MG63 (cell line): ENCODE data around the gene LILRA6. TPM values are rescaled to one million over a fixed set of nuclear protein-coding genes. Genes with fewer than 3 reads are reported as not detected.
"Not testable (repeated sequence)": the region's sequence is repeated elsewhere in the genome, so short reads cannot be mapped to it uniquely, and the experiment has no call there.

Source experiments
- DNase-seq: peaks from one replicate; pipeline ENCODE4 v3.0.0-alpha.2; 2020
- H3K27me3 ChIP-seq: fragments of 250-450 bp; sonication (Bioruptor Pico); 2 replicates; pipeline ENCODE4 v1.5.1; 2020; ENCODE audit warnings: mild to moderate bottlenecking, moderate library complexity
- H3K36me3 ChIP-seq: fragments of 250-450 bp; sonication (Bioruptor Pico); 2 replicates; pipeline ENCODE4 v1.5.1; 2020; ENCODE audit warnings: mild to moderate bottlenecking, moderate library complexity
- H3K4me3 ChIP-seq: fragments of 250-450 bp; sonication (Bioruptor Pico); 2 replicates; pipeline ENCODE4 v1.5.1; 2020; ENCODE audit warnings: mild to moderate bottlenecking, moderate library complexity
- H3K9me3 ChIP-seq: fragments of 250-450 bp; sonication (Bioruptor Pico); 2 replicates; pipeline ENCODE4 v1.5.1; 2020; ENCODE audit warnings: mild to moderate bottlenecking, moderate library complexity
- total RNA-seq: library from RNA; depleted of rRNA; stranded (reverse); fragments of >200 nt; shearing (Covaris generic); gene quantifications from 2 replicates; pipeline ENCODE4 v1.2.3, GENCODE V29; 2014; ENCODE audit warnings: low replicate concordance

LILRA6 gene
- total RNA-seq, 1 experiment from 2014 or later: not detected

- DNase-seq: not testable (repeated sequence)
These were observed 20.6 kb downstream of the LILRA6 start for GRCh38 chr19:54221947-54222346.

GRCh38 chr19:54219702-54220101 lies 22.9 kb downstream of the LILRA6 start:
- not testable (repeated sequence) for H3K9me3 ChIP-seq, DNase-seq, H3K36me3 ChIP-seq, H3K4me3 ChIP-seq, H3K27me3 ChIP-seq

More at GRCh38 chr19:54221947-54222346, 20.6 kb downstream of the LILRA6 start:
- H3K4me3 ChIP-seq, H3K36me3 ChIP-seq, H3K9me3 ChIP-seq: not testable (repeated sequence)
- peaks cover 15% of the 10 kb centered on the region for H3K27me3 ChIP-seq

DNA sequence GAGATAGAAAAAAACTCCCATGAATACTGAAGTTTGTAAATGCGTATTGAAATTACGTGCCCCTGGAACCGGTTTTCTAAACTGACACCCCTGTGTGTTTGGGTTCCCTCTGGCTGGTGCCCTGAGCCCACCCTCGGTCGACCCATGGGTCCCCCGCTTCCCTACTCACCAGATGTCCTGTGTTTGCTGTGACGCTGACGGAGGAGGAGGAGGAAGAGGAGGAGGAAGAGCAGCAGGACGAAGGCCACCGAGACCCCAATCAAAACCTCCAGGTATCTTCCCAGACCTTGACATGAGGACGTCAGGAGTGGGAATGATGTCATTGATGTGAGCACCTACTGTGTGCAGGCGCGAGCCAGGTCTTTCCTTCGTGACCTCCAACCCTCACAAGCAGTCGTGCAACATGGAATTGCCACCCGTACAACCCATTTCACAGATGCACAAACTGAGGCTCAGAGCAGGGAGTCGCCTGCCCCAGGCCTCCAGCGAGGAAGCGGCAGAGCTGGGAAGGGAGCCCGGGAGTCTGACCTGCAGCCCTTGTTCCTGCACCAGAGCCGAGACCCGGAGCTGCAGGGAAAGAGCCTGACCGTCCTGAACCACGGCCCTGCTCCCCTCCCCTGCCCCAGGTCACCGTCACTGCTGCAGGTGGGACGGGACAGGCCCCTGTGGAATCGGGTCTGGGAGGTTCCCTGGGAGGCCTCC lies 23.5 kb downstream of the LILRA6 start:
- peaks cover 8% of the 10 kb centered on the region for H3K27me3 ChIP-seq
- H3K36me3 ChIP-seq: peaks cover 3% of the 10 kb centered on the region
- no peak overlapping the region for H3K4me3 ChIP-seq
- DNase-seq: no peak
- H3K9me3 ChIP-seq: no peaks in the 10 kb centered on the region

GRCh38 chr19:54218259-54218658 lies 24.3 kb downstream of the LILRA6 start:
- peaks cover 3% of the 10 kb centered on the region; the same call in 1 of the 2 replicates for H3K27me3 ChIP-seq
- peaks cover 3% of the 10 kb centered on the region for H3K36me3 ChIP-seq
- DNase-seq: no peak
- no peak overlapping the region for H3K4me3 ChIP-seq
- H3K9me3 ChIP-seq: no peaks in the 10 kb centered on the region

- DNase-seq, H3K9me3 ChIP-seq, H3K27me3 ChIP-seq, H3K4me3 ChIP-seq, H3K36me3 ChIP-seq: not testable (repeated sequence)
These were observed 24.9 kb downstream of the LILRA6 start for GRCh38 chr19:54217517-54218247.

DNA sequence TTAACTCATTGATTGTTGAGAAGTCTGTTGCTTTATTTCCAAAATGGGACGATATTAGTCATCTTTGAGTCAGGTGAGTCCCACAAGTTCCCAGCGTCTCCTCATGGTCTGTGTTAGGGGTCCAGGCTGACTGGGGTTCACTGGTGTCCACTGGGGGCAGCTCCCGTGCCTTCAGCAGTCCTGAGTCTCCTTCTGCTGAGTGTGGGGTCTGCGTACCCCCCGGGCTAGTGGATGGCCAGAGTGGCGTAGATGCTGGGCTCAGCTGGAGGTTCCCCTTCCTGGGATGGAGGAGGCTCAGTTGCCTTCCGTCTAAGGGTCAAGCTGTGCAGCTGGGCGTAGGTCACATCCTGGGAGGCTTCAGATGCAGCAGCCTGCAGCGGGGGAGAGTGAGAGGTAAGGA lies 25.7 kb downstream of the LILRA6 start:
- H3K36me3 ChIP-seq: peaks cover 9% of the 10 kb centered on the region
- no peak overlapping the region for H3K4me3 ChIP-seq
- no peak for DNase-seq
- no peaks in the 10 kb centered on the region for H3K27me3 ChIP-seq
- H3K9me3 ChIP-seq: no peaks in the 10 kb centered on the region

GRCh38 chr19:54214734-54215133 lies 27.9 kb downstream of the LILRA6 start:
- DNase-seq, H3K9me3 ChIP-seq, H3K4me3 ChIP-seq, H3K27me3 ChIP-seq: not testable (repeated sequence)
- H3K36me3 ChIP-seq: peaks cover 16% of the 10 kb centered on the region

GRCh38 chr19:54214217-54214616 lies 28.4 kb downstream of the LILRA6 start:
- H3K9me3 ChIP-seq, DNase-seq, H3K4me3 ChIP-seq, H3K27me3 ChIP-seq: not testable (repeated sequence)
- peaks cover 21% of the 10 kb centered on the region for H3K36me3 ChIP-seq

DNA sequence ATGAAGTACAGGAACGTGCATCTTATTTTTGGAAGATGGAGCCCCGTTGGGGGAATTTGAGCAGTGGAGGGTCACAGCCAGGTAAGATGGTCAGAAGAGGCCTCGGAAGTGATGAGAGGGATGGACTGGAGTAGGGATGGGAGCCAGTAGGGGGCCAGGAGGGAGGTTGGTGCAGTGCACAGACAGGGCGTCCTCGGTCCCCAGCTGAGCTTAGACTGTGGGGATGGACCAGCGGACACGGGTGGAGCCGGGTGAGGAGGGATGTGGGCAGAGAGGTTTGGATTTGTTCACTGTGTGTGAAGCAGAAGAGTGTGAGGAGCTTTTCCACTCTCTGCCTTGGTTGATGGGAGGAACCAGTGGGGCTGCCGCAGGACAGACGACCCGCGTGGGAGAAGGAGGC lies 31.4 kb downstream of the LILRA6 start:
- no peaks in the 10 kb centered on the region for H3K9me3 ChIP-seq
- DNase-seq: no peak
- no peaks in the 10 kb centered on the region for H3K27me3 ChIP-seq
- H3K4me3 ChIP-seq: no peak overlapping the region
- peaks cover 48% of the 10 kb centered on the region for H3K36me3 ChIP-seq

GRCh38 chr19:54209811-54210494 lies 32.6 kb downstream of the LILRA6 start:
- H3K36me3 ChIP-seq: peaks cover 61% of the 10 kb centered on the region
- peak; percentile 95 for DNase-seq
- no peaks in the 10 kb centered on the region for H3K9me3 ChIP-seq
- H3K4me3 ChIP-seq: no peak overlapping the region
- H3K27me3 ChIP-seq: no peaks in the 10 kb centered on the region

DNA sequence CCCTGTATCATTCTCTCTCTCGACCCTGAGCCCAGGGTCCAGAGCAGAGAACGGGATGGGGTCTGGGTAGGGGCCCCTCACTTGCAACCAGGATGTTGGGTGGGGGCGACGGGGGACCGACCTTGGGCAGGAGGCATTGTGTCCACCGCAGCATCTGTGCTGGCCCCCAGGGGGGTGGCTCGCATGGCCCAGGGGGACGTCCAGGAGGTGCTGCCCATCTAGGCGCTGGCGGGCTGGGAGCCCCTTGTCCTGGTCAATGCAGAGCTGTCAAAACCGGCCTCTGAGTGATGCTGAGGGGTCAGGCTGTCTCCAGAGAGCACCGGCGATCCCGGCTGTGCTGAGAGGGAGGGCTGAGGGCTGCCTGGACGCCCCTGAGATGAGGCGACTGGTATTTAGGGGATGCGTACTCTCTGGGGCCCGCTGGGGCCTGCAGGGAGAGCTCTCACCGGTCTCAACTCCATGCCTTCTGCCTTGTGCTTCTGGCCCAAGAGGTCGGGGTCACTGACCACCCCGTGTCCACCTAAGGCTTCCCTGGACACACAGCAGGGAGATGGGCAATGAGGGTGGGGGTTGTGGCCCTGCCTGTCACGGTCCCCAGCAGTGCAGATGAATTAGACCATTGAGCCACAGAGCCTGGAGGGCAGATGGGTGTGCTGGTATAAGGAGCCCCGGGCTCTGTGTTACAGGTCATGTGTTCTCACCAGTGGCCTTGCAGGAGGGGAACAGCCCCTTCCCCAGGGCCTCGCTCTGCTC lies 33.4 kb downstream of the LILRA6 start:
- H3K4me3 ChIP-seq: no peak overlapping the region
- H3K27me3 ChIP-seq: no peaks in the 10 kb centered on the region
- H3K36me3 ChIP-seq: peaks cover 68% of the 10 kb centered on the region
- H3K9me3 ChIP-seq: no peaks in the 10 kb centered on the region
- DNase-seq: peak; percentile 35

DNA sequence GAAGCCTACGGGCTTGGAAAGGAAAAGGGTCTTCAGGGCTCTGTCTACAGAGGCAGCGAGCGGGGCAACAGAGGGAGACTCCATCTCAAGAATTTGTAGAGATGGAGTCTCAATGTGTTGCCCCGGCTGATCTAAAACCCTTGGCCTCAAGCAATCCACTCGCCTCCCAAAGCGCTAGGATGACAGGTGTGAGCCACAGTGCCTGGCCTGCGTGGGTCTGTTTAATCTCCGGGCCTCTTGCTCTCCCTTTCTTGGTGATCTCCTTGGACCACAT lies 33.9 kb downstream of the LILRA6 start:
- H3K27me3 ChIP-seq: no peaks in the 10 kb centered on the region
- no peak overlapping the region for H3K4me3 ChIP-seq
- DNase-seq: no peak
- H3K36me3 ChIP-seq: peaks cover 73% of the 10 kb centered on the region
- no peaks in the 10 kb centered on the region for H3K9me3 ChIP-seq

- peaks cover 79% of the 10 kb centered on the region for H3K36me3 ChIP-seq
- no peak overlapping the region for H3K4me3 ChIP-seq
- H3K27me3 ChIP-seq: no peaks in the 10 kb centered on the region
- H3K9me3 ChIP-seq: no peaks in the 10 kb centered on the region
- no peak for DNase-seq
These were observed 34.4 kb downstream of the LILRA6 start for GRCh38 chr19:54207983-54208783.

- Histone ChIP-seq H3K27me3 (no peaks in the 10 kb centered on the region), H3K9me3 (no peaks in the 10 kb centered on the region), H3K36me3 (peaks cover 81% of the 10 kb centered on the region), H3K4me3 (no peak overlapping the region)
- no peak for DNase-seq
These were observed 35.0 kb downstream of the LILRA6 start for GRCh38 chr19:54207676-54207982.

DNA sequence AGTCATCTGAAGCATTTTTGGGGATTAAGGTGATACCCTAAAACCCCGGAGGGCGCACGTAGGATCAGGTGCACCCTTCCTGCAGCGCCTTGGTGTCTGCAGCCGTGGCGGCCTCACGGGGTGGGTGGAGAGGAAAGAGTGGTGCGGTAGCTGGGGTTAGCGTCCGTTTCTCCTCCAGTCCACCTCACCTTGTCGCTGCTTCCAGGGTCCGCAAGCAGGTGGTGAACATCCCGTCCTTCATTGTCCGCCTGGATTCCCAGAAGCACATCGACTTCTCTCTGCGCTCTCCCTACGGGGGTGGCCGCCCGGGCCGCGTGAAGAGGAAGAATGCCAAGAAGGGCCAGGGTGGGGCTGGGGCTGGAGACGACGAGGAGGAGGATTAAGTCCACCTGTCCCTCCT lies 35.4 kb downstream of the LILRA6 start:
- H3K27me3 ChIP-seq, DNase-seq, H3K4me3 ChIP-seq, H3K9me3 ChIP-seq: not testable (repeated sequence)
- H3K36me3 ChIP-seq: peaks cover 83% of the 10 kb centered on the region

GRCh38 chr19:54206831-54207177 lies 35.8 kb downstream of the LILRA6 start:
- Histone ChIP-seq H3K4me3 (no peak overlapping the region), H3K36me3 (peaks cover 87% of the 10 kb centered on the region), H3K9me3 (no peaks in the 10 kb centered on the region), H3K27me3 (no peaks in the 10 kb centered on the region)
- DNase-seq: no peak
